HEK293T (cell line): ENCODE data around the gene RERG.

Source experiments
- CTCF ChIA-PET: fragments of 350-600 bp; formaldehyde crosslinking; extraction: SDS; loops from one replicate; lab custom pipeline; 2021; ENCODE audit warnings: antibody characterized with exemption, inconsistent platforms; lab: Yijun Ruan, JAX
- POLR2A ChIA-PET: fragments of 350-600 bp; formaldehyde crosslinking; extraction: SDS; loops from one replicate; lab custom pipeline; 2020; ENCODE audit warnings: antibody characterized with exemption, inconsistent platforms; lab: Yijun Ruan, JAX
- DNase-seq: peaks from one replicate; pipeline ENCODE4 v3.0.0; 2012; ENCODE audit warnings: mixed read lengths; ENCODE audit errors: extremely low spot score
- ARNT ChIP-seq: fragments of 450-650 bp; IDR thresholded peaks from 2 replicates; pipeline ENCODE4 v1.6.1; 2017; ENCODE audit warnings: mild to moderate bottlenecking
- BHLHE40 ChIP-seq: fragments of 450-650 bp; IDR thresholded peaks from 2 replicates; pipeline ENCODE4 v1.6.1; 2016; ENCODE audit warnings: mild to moderate bottlenecking, moderate library complexity, borderline replicate concordance
- CTBP1 ChIP-seq: fragments of 450-650 bp; IDR thresholded peaks from 2 replicates; pipeline ENCODE4 v1.6.1; 2016; ENCODE audit warnings: borderline replicate concordance
- ELF4 ChIP-seq: fragments of 450-650 bp; IDR thresholded peaks from 2 replicates; pipeline ENCODE4 v1.6.1; 2017; ENCODE audit warnings: antibody characterized with exemption
- FOXA1 ChIP-seq: fragments of 450-650 bp; IDR thresholded peaks from 2 replicates; pipeline ENCODE4 v1.6.1; 2016; ENCODE audit warnings: mild to moderate bottlenecking
- FOXK2 ChIP-seq: fragments of 450-650 bp; IDR thresholded peaks from 2 replicates; pipeline ENCODE4 v1.6.1; 2016; ENCODE audit warnings: mild to moderate bottlenecking
- FOXM1 ChIP-seq: fragments of 450-650 bp; IDR thresholded peaks from 2 replicates; pipeline ENCODE4 v1.6.1; 2017; ENCODE audit warnings: mild to moderate bottlenecking, borderline replicate concordance
- HDGF ChIP-seq: fragments of 450-650 bp; IDR thresholded peaks from 2 replicates; pipeline ENCODE4 v1.6.1; 2017; ENCODE audit warnings: antibody characterized with exemption, borderline replicate concordance
- L3MBTL2 ChIP-seq: fragments of 450-650 bp; conservative IDR thresholded peaks from 2 replicates; pipeline ENCODE4 v1.6.1; 2016; ENCODE audit warnings: mild to moderate bottlenecking
- LEF1 ChIP-seq: fragments of 450-650 bp; IDR thresholded peaks from 2 replicates; pipeline ENCODE4 v1.6.1; 2017; ENCODE audit warnings: mild to moderate bottlenecking, borderline replicate concordance
- NFRKB ChIP-seq: fragments of 450-650 bp; IDR thresholded peaks from 2 replicates; pipeline ENCODE4 v1.6.1; 2016; ENCODE audit warnings: mild to moderate bottlenecking, moderate library complexity
- PKNOX1 ChIP-seq: fragments of 450-650 bp; IDR thresholded peaks from 2 replicates; pipeline ENCODE4 v1.6.1; 2016
- SP1 ChIP-seq: fragments of 450-650 bp; IDR thresholded peaks from 2 replicates; pipeline ENCODE4 v1.6.1; 2017
- SUZ12 ChIP-seq: fragments of 450-650 bp; IDR thresholded peaks from 2 replicates; pipeline ENCODE4 v1.6.1; 2016; ENCODE audit warnings: mild to moderate bottlenecking
- TARDBP ChIP-seq: fragments of 450-650 bp; IDR thresholded peaks from 2 replicates; pipeline ENCODE4 v1.6.1; 2016
- ZNF384 ChIP-seq: fragments of 450-650 bp; IDR thresholded peaks from 2 replicates; pipeline ENCODE4 v1.6.1; 2016

Gene RERG

DNA sequence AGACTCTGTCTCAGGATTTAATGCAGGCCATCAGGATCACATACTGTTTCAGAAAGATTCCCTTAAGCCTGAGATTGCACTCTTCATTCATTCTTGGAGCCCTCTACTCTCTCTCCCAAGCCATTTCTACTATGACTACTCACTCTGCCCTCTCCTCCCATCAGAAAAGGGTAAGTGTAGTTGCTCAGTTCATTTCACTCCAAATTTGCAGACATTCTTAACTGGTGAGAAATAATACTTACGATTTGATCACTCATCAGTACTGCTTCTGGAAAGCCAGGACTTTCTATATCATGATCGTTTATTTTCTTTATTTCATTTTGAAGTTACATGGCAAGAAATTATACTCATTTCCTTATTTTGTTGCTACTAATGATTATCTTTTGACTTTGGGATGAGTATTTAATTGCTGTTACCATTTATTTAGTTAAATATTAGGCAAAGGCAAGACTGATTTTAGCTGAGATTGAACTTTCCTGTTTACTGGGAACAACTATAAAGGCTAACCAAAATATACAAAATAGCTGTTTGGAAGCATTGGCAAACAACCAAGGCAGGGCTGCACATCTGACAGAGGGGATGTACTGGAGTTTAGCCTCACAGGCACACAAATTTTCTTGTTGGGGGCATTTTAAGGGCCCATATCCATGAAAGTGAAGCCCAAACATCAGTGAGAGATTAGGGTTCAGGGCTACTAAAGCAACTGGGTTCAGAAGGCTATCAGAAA, 4.1 kb upstream of the RERG start:
- POLR2A ChIA-PET, result no interaction called here
- TF ChIP-seq ELF4 (no peak), FOXM1 (no peak), NFRKB (no peak), ZNF384 (no peak), LEF1 (no peak), ARNT (no peak), CTBP1 (no peak), HDGF (no peak), PKNOX1 (no peak)
- CTCF ChIA-PET, result no interaction called here
- no peak for DNase-seq

GRCh38 chr12:15222219-15222618, 1.0 kb upstream of the RERG start:
- DNase-seq, result no peak
- TF ChIP-seq HDGF, result no peak
- TF ChIP-seq FOXA1, result no peak
- ChIA-PET POLR2A (no interaction called here), CTCF (interaction anchor here (0.8 to 3.6 kb wide), 12 partner anchors 9 to 362 kb away, joined by 3 to 43 read pairs (median 7); no protein-coding TSS in a partner anchor)

DNA sequence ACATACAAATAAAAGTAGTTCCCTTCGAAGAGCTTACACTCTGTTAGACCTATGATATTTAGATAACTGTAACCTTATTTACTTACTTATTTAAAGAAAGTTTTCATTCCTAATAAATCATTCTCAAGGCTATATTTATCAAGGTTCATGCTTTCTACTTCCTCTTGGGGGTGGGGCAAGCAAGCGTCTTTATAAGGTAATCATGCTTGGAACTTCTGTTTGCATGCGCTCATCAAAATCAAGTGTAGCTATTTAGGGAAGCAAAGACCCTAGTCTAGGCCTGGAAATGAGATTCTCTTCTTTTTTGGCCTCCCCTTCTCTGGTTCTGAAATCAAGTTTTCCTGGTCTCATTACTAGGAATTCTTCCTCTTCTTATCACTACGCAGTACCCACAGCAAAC, 766 bp downstream of the RERG start:
- ChIA-PET CTCF (interaction anchor here (0.8 to 3.6 kb wide), 16 partner anchors 8 to 367 kb away, joined by 3 to 43 read pairs (median 6); no protein-coding TSS in a partner anchor), POLR2A (interaction anchor here (0.7 to 1.4 kb wide), 5 partner anchors 7 to 417 kb away, joined by 3 to 10 read pairs (median 3); partner anchors contain the start of genes C12orf60 and WBP11)
- DNase-seq, result no peak
- TF ChIP-seq FOXM1 (no peak), TARDBP (no peak), LEF1 (no peak), L3MBTL2 (no peak), CTBP1 (no peak), ZNF384 (no peak), HDGF (no peak), SP1 (no peak), ARNT (no peak), ELF4 (no peak)

DNA sequence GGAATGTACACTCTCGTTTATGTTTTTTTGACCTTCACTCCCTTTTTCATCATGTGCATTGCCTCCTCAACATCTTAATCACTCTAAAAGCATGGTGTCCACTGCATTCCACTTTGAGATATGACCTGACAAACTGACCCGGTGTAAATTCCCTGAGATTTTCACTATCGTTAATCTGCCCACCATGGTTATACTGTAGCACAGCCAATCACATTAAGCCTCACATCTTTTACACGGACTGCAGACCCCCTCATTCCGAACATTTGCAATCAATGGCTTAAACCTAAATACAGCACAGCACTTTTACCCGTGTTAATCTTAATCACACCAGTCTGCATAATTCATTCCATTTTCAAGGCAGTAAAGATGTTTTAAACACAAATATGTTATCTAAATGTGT, 2.4 kb downstream of the RERG start:
- CTCF ChIA-PET, result interaction anchor here (3.6 kb wide), 1 partner anchor 44 kb away, joined by 9 read pairs; no protein-coding TSS in a partner anchor
- POLR2A ChIA-PET, result no interaction called here
- DNase-seq, result no peak
- no peak for TF ChIP-seq ARNT
- TF ChIP-seq CTBP1, result no peak
- no peak for TF ChIP-seq FOXA1
- TF ChIP-seq ZNF384, result no peak
- TF ChIP-seq NFRKB, result no peak
- no peak for TF ChIP-seq L3MBTL2
- no peak for TF ChIP-seq SUZ12

- CTCF ChIA-PET, result interaction anchor here (0.6 to 2.0 kb wide), 2 partner anchors 19 to 61 kb away, joined by 4 to 5 read pairs; no protein-coding TSS in a partner anchor
- no peak for DNase-seq
- no peak for TF ChIP-seq LEF1
- no peak for TF ChIP-seq L3MBTL2
- TF ChIP-seq FOXA1, result no peak
- TF ChIP-seq CTBP1, result no peak
- no peak for TF ChIP-seq NFRKB
- TF ChIP-seq HDGF, result no peak
- no peak for TF ChIP-seq ZNF384
- no peak for TF ChIP-seq TARDBP
- POLR2A ChIA-PET, result no interaction called here
Measured at GRCh38 chr12:15216036-15216889, 5.0 kb downstream of the RERG start.

DNA sequence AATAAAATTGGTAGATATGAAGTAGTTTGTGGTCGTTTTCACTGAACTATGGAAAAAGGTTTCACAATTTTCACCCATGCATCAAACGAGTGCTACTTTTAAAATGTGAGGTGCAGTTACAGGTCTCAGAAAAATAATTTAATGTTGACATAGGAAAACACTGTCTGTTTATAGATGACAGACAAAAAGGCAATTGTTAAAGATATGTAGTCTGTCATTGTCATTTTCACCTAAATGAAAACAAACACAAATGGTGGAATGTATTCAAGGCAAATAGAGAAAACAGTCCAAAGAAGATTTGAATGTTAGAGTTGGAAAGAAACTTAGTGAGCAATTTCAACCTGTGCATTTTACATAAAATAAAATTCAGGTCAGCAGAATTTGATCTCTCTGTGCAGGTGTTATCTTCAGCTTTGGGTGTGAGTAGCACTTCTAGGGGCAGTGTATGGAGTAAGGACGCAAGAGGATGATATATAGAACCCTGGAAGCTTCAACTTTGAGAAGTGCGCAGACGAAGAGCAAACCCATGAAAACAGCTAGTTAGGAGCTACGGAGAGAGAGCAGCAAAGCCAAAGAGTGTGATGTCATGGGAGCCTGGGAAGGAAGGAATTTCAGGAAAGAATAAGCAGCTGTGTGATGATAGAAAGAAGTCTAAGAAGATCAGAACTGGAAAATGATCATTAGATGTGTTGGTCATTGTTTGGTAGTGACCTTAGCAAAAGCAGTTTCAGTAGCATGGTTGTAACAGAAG, 6.2 kb downstream of the RERG start:
- ChIA-PET CTCF (interaction anchor here (2.0 kb wide), 1 partner anchor 18 kb away, joined by 5 read pairs; no protein-coding TSS in a partner anchor), POLR2A (no interaction called here)
- DNase-seq, result no peak
- TF ChIP-seq NFRKB (no peak), ARNT (no peak), TARDBP (no peak), FOXA1 (no peak), BHLHE40 (no peak), L3MBTL2 (no peak), HDGF (no peak), LEF1 (no peak), FOXK2 (no peak), PKNOX1 (no peak)
